ENCODE data around the gene STK24. TPM values are rescaled to one million over a fixed set of nuclear protein-coding genes. Genes with fewer than 3 reads are reported as not detected.

STK24 gene
- total and polyA plus RNA-seq, 2 of the 8 experiments (the other 6 are each of a cell fraction or from before 2014, with no cell fraction given): 62.8 to 143 TPM

DNA sequence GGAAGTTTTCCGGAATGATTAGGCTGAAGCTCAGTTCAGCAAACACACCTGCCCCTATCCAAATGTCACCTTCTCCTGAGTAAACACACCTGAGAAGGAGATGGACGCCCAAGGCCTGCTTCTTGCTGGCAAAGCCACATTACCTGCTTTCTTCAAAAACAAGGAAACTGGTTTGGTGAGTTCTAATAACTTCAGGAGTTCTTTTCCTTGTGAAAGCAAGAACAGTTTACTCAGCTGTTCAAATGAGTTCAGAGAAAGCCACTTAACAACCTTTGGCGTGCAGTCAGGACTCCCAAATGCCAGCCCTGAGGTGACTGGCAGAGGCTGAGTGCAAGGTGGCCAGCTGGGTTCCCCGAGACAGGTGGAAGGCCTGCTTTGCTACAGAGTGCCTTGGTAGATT lies 160.5 kb downstream of the STK24 start (continued):
- TF ChIP-seq, protein P1, sequence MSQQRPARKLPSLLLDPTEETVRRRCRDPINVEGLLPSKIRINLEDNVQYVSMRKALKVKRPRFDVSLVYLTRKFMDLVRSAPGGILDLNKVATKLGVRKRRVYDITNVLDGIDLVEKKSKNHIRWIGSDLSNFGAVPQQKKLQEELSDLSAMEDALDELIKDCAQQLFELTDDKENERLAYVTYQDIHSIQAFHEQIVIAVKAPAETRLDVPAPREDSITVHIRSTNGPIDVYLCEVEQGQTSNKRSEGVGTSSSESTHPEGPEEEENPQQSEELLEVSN (IDR thresholded peaks at IDR 0.05): no peak
- TF ChIP-seq FOSL1 (IDR thresholded peaks at IDR 0.05; ENCODE audit: insufficient read depth, low read depth, low read length) (no peak), NRF1 (IDR thresholded peaks at IDR 0.05; ENCODE audit: low read depth, low read length) (no peak), TAF1 (IDR thresholded peaks at IDR 0.05; ENCODE audit: low read depth, low read length) (no peak)
